ENCODE measurements around the gene LLPH. TPM values are rescaled to one million over a fixed set of nuclear protein-coding genes. Genes with fewer than 3 reads are reported as not detected.

LLPH gene
- total RNA-seq, 1 experiment from 2014 or later: 45.6 TPM

- Histone ChIP-seq H2AFZ (ENCODE audit: low read depth, low read length, poor library complexity, severe bottlenecking) (no peak overlapping the region), H3K27ac (ENCODE audit: low read depth, low read length) (no peak overlapping the region), H3K4me1 (ENCODE audit: control insufficient read depth in 1 of 2, insufficient read depth in 2 of 2, low read length in 2 of 2) (no peaks in the 10 kb centered on the region), H3K9me2 (ENCODE audit: insufficient read depth) (no peaks in the 10 kb centered on the region), H4K20me1 (ENCODE audit: insufficient read depth) (no peaks in the 10 kb centered on the region), H3K9me3 (ENCODE audit: control insufficient read depth in 1 of 2, insufficient read depth in 1 of 2, low read depth in 1 of 2, low read length in 2 of 2) (no peaks in the 10 kb centered on the region), H3K79me2 (ENCODE audit: insufficient read depth, low read length) (no peaks in the 10 kb centered on the region), H3K4me3 (replicated peaks in 1 of 2; ENCODE audit: low read depth in 1 of 2, low read length in 2 of 2) (no peak overlapping the region), H3K36me3 (ENCODE audit: control insufficient read depth in 1 of 2, insufficient read depth in 2 of 2, low read length in 2 of 2) (no peaks in the 10 kb centered on the region), H3K9ac (ENCODE audit: low read length) (no peak overlapping the region), H3K27me3 (ENCODE audit: insufficient read depth, low read length) (no peaks in the 10 kb centered on the region), H3K4me2 (ENCODE audit: low read length) (no peak overlapping the region)
- ATAC-seq (no peak), DNase-seq (ENCODE audit: low read depth, low spot score) (no peak)
- ChIA-PET POLR2A (interaction anchor here (0.6 kb wide), 1 partner anchor 1968 kb away, joined by 4 read pairs; no protein-coding TSS in a partner anchor), CTCF (no interaction called here), RAD21 (ENCODE audit: low non-redundant PET in 1 of 2, low total read pairs in 2 of 2, uncharacterized antibody in 2 of 2, unreplicated experiment in 2 of 2) (no interaction called here)
- TF ChIP-seq JUND (IDR thresholded peaks at IDR 0.05): no peak
- TF ChIP-seq SIN3A (IDR thresholded peaks at IDR 0.05; ENCODE audit: low read depth): no peak
- TF ChIP-seq RAD21 (IDR thresholded peaks at IDR 0.05; ENCODE audit: low read depth): no peak
- no peak for TF ChIP-seq MAX (IDR thresholded peaks at IDR 0.05)
- no peak for TF ChIP-seq EZH2phosphoT487 (IDR thresholded peaks at IDR 0.05; ENCODE audit: borderline replicate concordance)
- no peak for TF ChIP-seq ZBTB33 (IDR thresholded peaks at IDR 0.05; ENCODE audit: extremely low read depth, insufficient replicate concordance, low read length)
- TF ChIP-seq ELF1 (IDR thresholded peaks at IDR 0.05; ENCODE audit: borderline replicate concordance, low read depth): no peak
- TF ChIP-seq FOSL1 (IDR thresholded peaks at IDR 0.05; ENCODE audit: low read depth): no peak
- TF ChIP-seq REST (IDR thresholded peaks at IDR 0.05; ENCODE audit: low read depth): no peak
- TF ChIP-seq YY1 (IDR thresholded peaks at IDR 0.05; ENCODE audit: extremely low read depth, insufficient replicate concordance, low read depth, low read length): no peak
- BruUV-seq (replicated peaks): no TSS peak
- intact Hi-C loops (cut with micrococcal nuclease): no loop called here
These were observed 58.0 kb downstream of the LLPH start for GRCh38 chr12:66072566-66072965.

Data from HCT116 (cell line).